Endothelial cell of umbilical vein (primary cell): Measurements from ENCODE around the gene UBASH3B. TPM values are rescaled to one million over a fixed set of nuclear protein-coding genes. Genes with fewer than 3 reads are reported as not detected.

Source experiments
- BruUV-seq: library from RNA; stranded (reverse); fragments of 400-500 nt; replicated peaks from 2 replicates; lab custom pipeline; 2021; lab: Mats Ljungman, UMichigan
- CTCF ChIA-PET: fragments of 300-600, 350-600 bp; sonication (Branson Sonifier 250); formaldehyde crosslinking; loops from one replicate; lab custom pipeline; 2021; ENCODE audit warnings: antibody characterized with exemption, inconsistent platforms; lab: Charles Lee
- POLR2A ChIA-PET: fragments of 300-600, 350-600 bp; sonication (Branson Sonifier 250); formaldehyde crosslinking; loops from one replicate; lab custom pipeline; 2021; ENCODE audit warnings: antibody characterized with exemption, inconsistent platforms; lab: Charles Lee
- DNase-seq: peaks from one replicate; pipeline ENCODE4 v3.0.0-alpha.2; 2011; ENCODE audit warnings: low read depth, low spot score
- FAIRE-seq: peaks from 2 replicates; lab custom pipeline; 2011; peaks lifted over from hg19 to GRCh38; lab: Jason Lieb, UNC
- H2AFZ ChIP-seq: 2 replicates; pipeline ENCODE4 v1.6.0; 2012; ENCODE audit warnings: low read depth, low read length, control low read depth, inconsistent platforms
- H3K27ac ChIP-seq: 2 replicates; pipeline ENCODE4 v1.5.1; 2011; ENCODE audit warnings: low read depth, mild to moderate bottlenecking, control low read depth, low read length, moderate library complexity; ENCODE audit not compliant: insufficient read depth
- H3K27me3 ChIP-seq, 2 experiments: 2 replicates each; pipeline versions ENCODE4 v1.6.0 to v1.6.1; 2011; ENCODE audit warnings: low read length in 2 of 2, mixed read lengths in 1 of 2; ENCODE audit not compliant: control insufficient read depth in 2 of 2, insufficient read depth in 2 of 2
- H3K36me3 ChIP-seq, 2 experiments: 2 replicates in 1 of 2; 3 replicates in 1 of 2; pipeline ENCODE4 v1.5.1; 2011; ENCODE audit warnings: low read length in 2 of 2, mild to moderate bottlenecking in 1 of 2, moderate library complexity in 1 of 2; ENCODE audit not compliant: control insufficient read depth in 2 of 2, insufficient read depth in 2 of 2; ENCODE audit errors: extremely low read depth in 1 of 2
- H3K4me1 ChIP-seq: 3 replicates; pipeline ENCODE4 v1.5.1; 2011; ENCODE audit warnings: mild to moderate bottlenecking, low read length; ENCODE audit not compliant: control insufficient read depth, insufficient read depth; ENCODE audit errors: extremely low read depth
- H3K4me2 ChIP-seq: 2 replicates; pipeline ENCODE4 v1.6.1; 2011; ENCODE audit warnings: low read length, control low read depth, mixed read lengths; ENCODE audit not compliant: insufficient read depth
- H3K4me3 ChIP-seq, 3 experiments: fragments of 200-600 bp in 1 of 3; sonication (generic), shearing (Covaris generic) in 1 of 3; replicated peaks in 1 of 3; 2 replicates each; pipeline ENCODE4 v1.5.1; 2011 to 2016; ENCODE audit warnings: control low read depth in 3 of 3, low read length in 3 of 3, mild to moderate bottlenecking in 2 of 3, inconsistent platforms in 1 of 3, low read depth in 1 of 3, moderate library complexity in 1 of 3; ENCODE audit not compliant: insufficient read depth in 1 of 3
- H3K79me2 ChIP-seq: 2 replicates; pipeline ENCODE4 v1.6.0; 2012; ENCODE audit warnings: low read length, inconsistent platforms; ENCODE audit not compliant: control insufficient read depth, insufficient read depth
- H3K9ac ChIP-seq: replicated peaks from 2 replicates; pipeline ENCODE3; 2011; ENCODE audit warnings: low read length, control low read depth; ENCODE audit not compliant: insufficient read depth; ENCODE audit errors: extremely low read depth
- H3K9me1 ChIP-seq: replicated peaks from 3 replicates; pipeline ENCODE4 v1.6.0; 2011; ENCODE audit warnings: mild to moderate bottlenecking, low read length; ENCODE audit not compliant: control insufficient read depth, insufficient read depth; ENCODE audit errors: extremely low read depth
- H3K9me3 ChIP-seq: replicated peaks from 2 replicates; pipeline ENCODE4 v1.5.1; 2012; ENCODE audit warnings: low read length, inconsistent platforms; ENCODE audit not compliant: control insufficient read depth, insufficient read depth
- H4K20me1 ChIP-seq: replicated peaks from 2 replicates; pipeline ENCODE3; 2011; ENCODE audit warnings: mild to moderate bottlenecking, low read length; ENCODE audit not compliant: control insufficient read depth, insufficient read depth; ENCODE audit errors: extremely low read depth
- EZH2 ChIP-seq: IDR thresholded peaks from 2 replicates; pipeline ENCODE4 v1.6.1; 2012; ENCODE audit warnings: borderline replicate concordance, low read depth, mild to moderate bottlenecking, moderate library complexity, low read length, inconsistent platforms; ENCODE audit not compliant: severe bottlenecking
- FOS ChIP-seq: IDR thresholded peaks from 2 replicates; pipeline ENCODE4 v1.6.1; 2011; ENCODE audit warnings: mild to moderate bottlenecking, low read length, moderate library complexity, borderline replicate concordance; ENCODE audit not compliant: insufficient read depth
- GATA2 ChIP-seq: IDR thresholded peaks from 2 replicates; pipeline ENCODE4 v1.7.0; 2011; ENCODE audit warnings: low read depth, mild to moderate bottlenecking, moderate library complexity, mixed read lengths, low read length; ENCODE audit not compliant: insufficient read length, insufficient read depth
- JUN ChIP-seq: IDR thresholded peaks from 2 replicates; pipeline ENCODE4 v1.6.1; 2011; ENCODE audit warnings: borderline replicate concordance, low read depth; ENCODE audit not compliant: insufficient read length, insufficient read depth
- MYC ChIP-seq: IDR thresholded peaks from one replicate; pipeline ENCODE4 v1.6.1; 2011; ENCODE audit warnings: mild to moderate bottlenecking, low read depth, low read length
- POLR2A ChIP-seq: IDR thresholded peaks from 2 replicates; pipeline ENCODE4 v1.6.1; 2012; ENCODE audit warnings: low read depth, mild to moderate bottlenecking, control low read depth, low read length
- POLR2AphosphoS5 ChIP-seq: IDR thresholded peaks from 2 replicates; pipeline ENCODE4 v1.6.1; 2012; ENCODE audit warnings: low read depth, mild to moderate bottlenecking, control low read depth, low read length, moderate library complexity; ENCODE audit not compliant: insufficient read depth
- dilution Hi-C: fragments of 300-500 bp; cut with MboI; formaldehyde crosslinking; loops from one replicate; pipeline ENCODE4 v1.15.0; 2019; ENCODE audit warnings: low sequenced_read_pairs; ENCODE audit not compliant: extremely low pct_ligation_motif_present
- intact Hi-C: fragments of 100-400 bp; cut with micrococcal nuclease; formaldehyde crosslinking; loops from one replicate; pipeline ENCODE4 v1.10.0; 2022
- polyA plus RNA-seq, 4 experiments: library from polyadenylated mRNA; depleted of rRNA in 3 of 4; stranded (reverse) in 3 of 4; unstranded in 1 of 4; fragments of >200 nt; gene quantifications; 2 replicates each; pipeline versions ENCODE4 v1.2.1 to v1.2.3, GENCODE V29; 2011 to 2012; ENCODE audit warnings: missing spikeins in 1 of 4
- total RNA-seq: library from RNA; stranded (reverse); gene quantifications from 2 replicates; pipeline ENCODE4 v1.2.3, GENCODE V29; 2021
- TF ChIP-seq, protein P1 (sequence below): IDR thresholded peaks from 2 replicates; pipeline ENCODE4 v1.6.1; 2011; ENCODE audit not compliant: insufficient read depth, insufficient read length
- TF ChIP-seq, protein P2 (sequence below), 2 donors: IDR thresholded peaks; 1 replicate in 1 of 2; 2 replicates in 1 of 2; pipeline ENCODE4 v1.5.1; 2011; ENCODE audit warnings: low read length in 2 of 2, mild to moderate bottlenecking in 2 of 2, moderate library complexity in 2 of 2, control low read depth in 1 of 2, inconsistent platforms in 1 of 2, low read depth in 1 of 2; ENCODE audit not compliant: insufficient read depth in 1 of 2; ENCODE audit errors: extremely low read depth in 1 of 2

UBASH3B gene
- total and polyA plus RNA-seq, 2 donors (not counting 3 experiments of a cell fraction or from before 2014, with no cell fraction given) = 23.7 to 38.1 TPM

GRCh38 chr11:122772945-122773344, 117.4 kb downstream of the UBASH3B start:
- Histone ChIP-seq H3K9me3 (no peaks in the 10 kb centered on the region), H3K27ac (no peak overlapping the region), H3K9ac (no peak overlapping the region), H3K27me3 (no peaks in the 10 kb centered on the region), H3K36me3 (no peaks in the 10 kb centered on the region), H4K20me1 (no peaks in the 10 kb centered on the region), H3K4me1 (peaks cover 38% of the 10 kb centered on the region), H2AFZ (no peak overlapping the region), H3K79me2 (no peaks in the 10 kb centered on the region), H3K4me2 (no peak overlapping the region), H3K9me1 (no peaks in the 10 kb centered on the region), H3K4me3 (no peak overlapping the region)
- TF ChIP-seq JUN (no peak), EZH2 (no peak), POLR2A (no peak), POLR2AphosphoS5 (no peak), GATA2 (no peak), MYC (no peak), FOS (no peak)
- TF ChIP-seq, protein P1, sequence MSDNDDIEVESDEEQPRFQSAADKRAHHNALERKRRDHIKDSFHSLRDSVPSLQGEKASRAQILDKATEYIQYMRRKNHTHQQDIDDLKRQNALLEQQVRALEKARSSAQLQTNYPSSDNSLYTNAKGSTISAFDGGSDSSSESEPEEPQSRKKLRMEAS = no peak
- TF ChIP-seq, protein P2, sequence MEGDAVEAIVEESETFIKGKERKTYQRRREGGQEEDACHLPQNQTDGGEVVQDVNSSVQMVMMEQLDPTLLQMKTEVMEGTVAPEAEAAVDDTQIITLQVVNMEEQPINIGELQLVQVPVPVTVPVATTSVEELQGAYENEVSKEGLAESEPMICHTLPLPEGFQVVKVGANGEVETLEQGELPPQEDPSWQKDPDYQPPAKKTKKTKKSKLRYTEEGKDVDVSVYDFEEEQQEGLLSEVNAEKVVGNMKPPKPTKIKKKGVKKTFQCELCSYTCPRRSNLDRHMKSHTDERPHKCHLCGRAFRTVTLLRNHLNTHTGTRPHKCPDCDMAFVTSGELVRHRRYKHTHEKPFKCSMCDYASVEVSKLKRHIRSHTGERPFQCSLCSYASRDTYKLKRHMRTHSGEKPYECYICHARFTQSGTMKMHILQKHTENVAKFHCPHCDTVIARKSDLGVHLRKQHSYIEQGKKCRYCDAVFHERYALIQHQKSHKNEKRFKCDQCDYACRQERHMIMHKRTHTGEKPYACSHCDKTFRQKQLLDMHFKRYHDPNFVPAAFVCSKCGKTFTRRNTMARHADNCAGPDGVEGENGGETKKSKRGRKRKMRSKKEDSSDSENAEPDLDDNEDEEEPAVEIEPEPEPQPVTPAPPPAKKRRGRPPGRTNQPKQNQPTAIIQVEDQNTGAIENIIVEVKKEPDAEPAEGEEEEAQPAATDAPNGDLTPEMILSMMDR (IDR thresholded peaks at IDR 0.05; ENCODE audit: extremely low read depth in 1 of 2, insufficient read depth in 1 of 2, low read depth in 1 of 2, low read length in 2 of 2) = no peak
- ChIA-PET CTCF (no interaction called here), POLR2A (no interaction called here)
- DNase-seq = no peak
- BruUV-seq = no TSS peak
- dilution Hi-C loops = no loop called here
- peak; percentile 44 for FAIRE-seq
- intact Hi-C loops = no loop called here
